Lower leg skin (tissue), 4 donors: Measurements from ENCODE around the gene WASF3. TPM values are rescaled to one million over a fixed set of nuclear protein-coding genes. Genes with fewer than 3 reads are reported as not detected.

Source experiments
- DNase-seq, 2 donors: peaks; one replicate each; pipeline ENCODE4 v3.0.0-alpha.2; 2019; ENCODE audit warnings: low spot score in 2 of 2
- H3K4me3 ChIP-seq: fragments of 200-600 bp; sonication (generic); 2 replicates; pipeline ENCODE4 v1.5.1; 2017; ENCODE audit warnings: mild to moderate bottlenecking, low read depth; ENCODE audit not compliant: poor library complexity, severe bottlenecking
- CTCF ChIP-seq, 3 donors: fragments of 450-650 bp; IDR thresholded peaks; one replicate each; pipeline ENCODE4 v1.5.1; 2016; ENCODE audit warnings: antibody characterized with exemption in 3 of 3, mild to moderate bottlenecking in 3 of 3, moderate library complexity in 2 of 3
- POLR2A ChIP-seq, 2 donors: fragments of 450-650 bp; IDR thresholded peaks; one replicate each; pipeline ENCODE4 v1.6.1; 2016 to 2017; ENCODE audit warnings: antibody characterized with exemption in 2 of 2, mild to moderate bottlenecking in 1 of 2, moderate library complexity in 1 of 2
- WGBS, 2 donors: methylation state at CpG; one replicate each; pipeline ENCODE4 v1.1.5; 2018; 5-methylcytosine and 5-hydroxymethylcytosine counted together
- intact Hi-C: fragments of 100-400 bp; cut with DNase I; formaldehyde crosslinking; loops from one replicate; pipeline ENCODE4 v1.15.0; 2023; ENCODE audit warnings: low total_unique reads
- total RNA-seq, 4 donors: library from RNA; depleted of rRNA; stranded (reverse); fragments of >200 nt; gene quantifications; one replicate each; pipeline ENCODE4 v1.1.0, GENCODE V29; 2016

The WASF3 gene
- total RNA-seq, 4 donors from 2014 or later = 3.4 to 12.8 (median 6.7) TPM

GRCh38 chr13:26707122-26708006, 149.9 kb downstream of the WASF3 start:
- no peak overlapping the region for H3K4me3 ChIP-seq
- WGBS, 2 donors = 48 to 49% methylated on average over 13 of the region's 13 CpGs
- no peak for DNase-seq
- intact Hi-C loops = no loop called here
- TF ChIP-seq POLR2A (IDR thresholded peaks at IDR 0.05) (no peak), CTCF (IDR thresholded peaks at IDR 0.05) (no peak)

- DNase-seq = no peak
- no peak overlapping the region for H3K4me3 ChIP-seq
- 74 to 84% methylated on average over 6 of the region's 6 CpGs for whole genome bisulfite sequencing, 2 donors
- TF ChIP-seq POLR2A (IDR thresholded peaks at IDR 0.05) (no peak), CTCF (IDR thresholded peaks at IDR 0.05) (no peak)
- intact Hi-C loops = no loop called here
Observed at GRCh38 chr13:26708007-26708297, 150.5 kb downstream of the WASF3 start.

- WGBS, 2 donors = 91% methylated on average over 7 of the region's 7 CpGs
Observed at GRCh38 chr13:26709461-26709860, 152.0 kb downstream of the WASF3 start.

GRCh38 chr13:26710166-26710565, 152.7 kb downstream of the WASF3 start:
- intact Hi-C loops = loop anchor here (2.0 kb wide), 1 partner anchor 239 kb away; no protein-coding TSS in a partner anchor
- TF ChIP-seq POLR2A (IDR thresholded peaks at IDR 0.05) (no peak), CTCF (IDR thresholded peaks at IDR 0.05) (no peak)
- WGBS, 2 donors = 62 to 68% methylated on average over 13 of the region's 13 CpGs
- no peak for DNase-seq
- H3K4me3 ChIP-seq = no peak overlapping the region

More at GRCh38 chr13:26709461-26709860, 152.0 kb downstream of the WASF3 start:
- DNase-seq = no peak
- no peak overlapping the region for H3K4me3 ChIP-seq
- no peak for TF ChIP-seq CTCF (IDR thresholded peaks at IDR 0.05)
- no peak for TF ChIP-seq POLR2A (IDR thresholded peaks at IDR 0.05)
- intact Hi-C loops = no loop called here

- H3K4me3 ChIP-seq = no peak overlapping the region
- DNase-seq = no peak
- intact Hi-C loops = loop anchor here (2.0 kb wide), 1 partner anchor 238 kb away; no protein-coding TSS in a partner anchor
- no peak for TF ChIP-seq CTCF (IDR thresholded peaks at IDR 0.05)
- no peak for TF ChIP-seq POLR2A (IDR thresholded peaks at IDR 0.05)
- WGBS, 2 donors = 49 to 51% methylated on average over 4 of the region's 4 CpGs
Observed at GRCh38 chr13:26711211-26711610, 153.7 kb downstream of the WASF3 start.
